ENCODE measurements around the gene FAM81A.

DNA sequence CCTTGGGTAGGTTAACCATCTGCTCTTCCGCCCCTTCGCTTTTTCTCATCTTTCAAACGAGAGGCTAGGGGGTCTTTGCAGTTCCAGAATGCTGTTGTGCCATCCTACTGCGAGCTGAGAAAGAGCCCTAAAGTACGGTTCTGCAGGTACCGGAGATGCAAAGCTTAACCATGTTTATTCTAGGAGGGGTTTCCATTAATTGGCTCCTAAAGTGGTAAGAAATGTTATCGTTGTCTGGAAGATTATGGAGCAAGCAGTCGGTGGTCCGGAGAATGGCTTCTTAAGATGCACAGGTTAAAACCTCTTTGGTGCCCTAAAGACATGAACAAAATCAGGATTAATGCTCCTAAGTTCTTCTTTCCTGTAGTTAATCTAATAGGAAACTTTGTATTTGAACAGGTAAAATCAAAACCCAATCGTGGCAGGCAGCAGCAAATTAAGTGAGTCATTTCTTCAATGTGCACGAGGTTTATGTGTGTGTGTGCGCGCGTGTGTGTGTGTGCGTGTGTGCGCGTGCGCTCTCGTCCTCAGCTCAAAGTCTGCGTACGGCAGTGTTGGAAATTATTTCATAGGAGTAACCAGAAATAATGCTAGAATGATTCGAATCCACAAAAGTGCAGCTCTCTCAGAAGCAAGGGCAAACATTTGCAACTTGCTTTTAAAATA is 772 bp downstream of the FAM81A start:
- TF ChIP-seq POLR2A (IDR thresholded peaks at IDR 0.05): no peak
- TF ChIP-seq, protein P1, sequence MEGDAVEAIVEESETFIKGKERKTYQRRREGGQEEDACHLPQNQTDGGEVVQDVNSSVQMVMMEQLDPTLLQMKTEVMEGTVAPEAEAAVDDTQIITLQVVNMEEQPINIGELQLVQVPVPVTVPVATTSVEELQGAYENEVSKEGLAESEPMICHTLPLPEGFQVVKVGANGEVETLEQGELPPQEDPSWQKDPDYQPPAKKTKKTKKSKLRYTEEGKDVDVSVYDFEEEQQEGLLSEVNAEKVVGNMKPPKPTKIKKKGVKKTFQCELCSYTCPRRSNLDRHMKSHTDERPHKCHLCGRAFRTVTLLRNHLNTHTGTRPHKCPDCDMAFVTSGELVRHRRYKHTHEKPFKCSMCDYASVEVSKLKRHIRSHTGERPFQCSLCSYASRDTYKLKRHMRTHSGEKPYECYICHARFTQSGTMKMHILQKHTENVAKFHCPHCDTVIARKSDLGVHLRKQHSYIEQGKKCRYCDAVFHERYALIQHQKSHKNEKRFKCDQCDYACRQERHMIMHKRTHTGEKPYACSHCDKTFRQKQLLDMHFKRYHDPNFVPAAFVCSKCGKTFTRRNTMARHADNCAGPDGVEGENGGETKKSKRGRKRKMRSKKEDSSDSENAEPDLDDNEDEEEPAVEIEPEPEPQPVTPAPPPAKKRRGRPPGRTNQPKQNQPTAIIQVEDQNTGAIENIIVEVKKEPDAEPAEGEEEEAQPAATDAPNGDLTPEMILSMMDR (IDR thresholded peaks at IDR 0.05): no peak
